ENCODE measurements around the gene ZBTB18.

ZBTB18 gene

GRCh38 chr1:244056577-244056976 is 5.5 kb downstream of the ZBTB18 start:
- Histone ChIP-seq H3K27ac (replicated peaks) (no peak overlapping the region), H3K4me3 (replicated peaks; ENCODE audit: insufficient read depth, low read length) (no peak overlapping the region), H3K27me3 (ENCODE audit: insufficient read depth, poor library complexity, severe bottlenecking) (no peaks in the 10 kb centered on the region)
- DNase-seq (ENCODE audit: low read depth in 1 of 2, low spot score in 1 of 2), result no peak
- TF ChIP-seq CTCF (IDR thresholded peaks at IDR 0.05; ENCODE audit: insufficient read depth, low read length) (no peak), POLR2AphosphoS5 (IDR thresholded peaks at IDR 0.05; ENCODE audit: low read depth) (no peak), SPI1 (IDR thresholded peaks at IDR 0.05; ENCODE audit: borderline replicate concordance, low read depth) (no peak), REST (IDR thresholded peaks at IDR 0.05; ENCODE audit: insufficient replicate concordance, low read depth) (no peak), GABPA (IDR thresholded peaks at IDR 0.05; ENCODE audit: low read depth) (no peak)

GRCh38 chr1:244057474-244058385 is 6.6 kb downstream of the ZBTB18 start:
- H3K27ac ChIP-seq (replicated peaks), result no peak overlapping the region
- no peaks in the 10 kb centered on the region for H3K27me3 ChIP-seq (ENCODE audit: insufficient read depth, poor library complexity, severe bottlenecking)
- TF ChIP-seq REST (IDR thresholded peaks at IDR 0.05; ENCODE audit: insufficient replicate concordance, low read depth) (no peak), GABPA (IDR thresholded peaks at IDR 0.05; ENCODE audit: low read depth) (no peak), CTCF (IDR thresholded peaks at IDR 0.05; ENCODE audit: insufficient read depth, low read length) (no peak), SPI1 (IDR thresholded peaks at IDR 0.05; ENCODE audit: borderline replicate concordance, low read depth) (no peak), POLR2AphosphoS5 (IDR thresholded peaks at IDR 0.05; ENCODE audit: low read depth) (no peak)
- no peak for DNase-seq (ENCODE audit: low read depth in 1 of 2, low spot score in 1 of 2)
- no peak overlapping the region for H3K4me3 ChIP-seq (replicated peaks; ENCODE audit: insufficient read depth, low read length)

- Histone ChIP-seq H3K27me3 (ENCODE audit: insufficient read depth, poor library complexity, severe bottlenecking) (no peaks in the 10 kb centered on the region), H3K27ac (replicated peaks) (no peak overlapping the region), H3K4me3 (replicated peaks; ENCODE audit: insufficient read depth, low read length) (no peak overlapping the region)
- no peak for DNase-seq (ENCODE audit: low read depth in 1 of 2, low spot score in 1 of 2)
- TF ChIP-seq REST (IDR thresholded peaks at IDR 0.05; ENCODE audit: insufficient replicate concordance, low read depth) (no peak), SPI1 (IDR thresholded peaks at IDR 0.05; ENCODE audit: borderline replicate concordance, low read depth) (no peak), CTCF (IDR thresholded peaks at IDR 0.05; ENCODE audit: insufficient read depth, low read length) (no peak), POLR2AphosphoS5 (IDR thresholded peaks at IDR 0.05; ENCODE audit: low read depth) (no peak), GABPA (IDR thresholded peaks at IDR 0.05; ENCODE audit: low read depth) (no peak)
Measured at GRCh38 chr1:244060117-244060516, 9.0 kb downstream of the ZBTB18 start.
